Panc1 (cell line): ENCODE measurements around the gene CCSER2. TPM values are rescaled to one million over a fixed set of nuclear protein-coding genes. Genes with fewer than 3 reads are reported as not detected.
A peak's percentile ranks its signal among the peaks of the same experiment; 100 is the strongest.

Experiments used
- ATAC-seq: fragments of 200-7000 bp; cut with Tn5 transposase; 2 replicates; pipeline ENCODE4 v1.9.1; 2020; ENCODE audit warnings: mild to moderate bottlenecking, moderate library complexity
- BruUV-seq: library from RNA; stranded (reverse); fragments of 400-500 nt; replicated peaks from 2 replicates; lab custom pipeline; 2021; lab: Mats Ljungman, UMichigan
- CTCF ChIA-PET: fragments of 300-600 bp; sonication (Branson Sonifier 250); formaldehyde crosslinking; loops from one replicate; lab custom pipeline; 2022; ENCODE audit warnings: antibody characterized with exemption; lab: Charles Lee
- POLR2A ChIA-PET: fragments of 300-600 bp; sonication (Branson Sonifier 250); formaldehyde crosslinking; loops from one replicate; lab custom pipeline; 2022; ENCODE audit warnings: antibody characterized with exemption; lab: Charles Lee
- DNase-seq: peaks from one replicate; pipeline ENCODE4 v3.0.0-alpha.2; 2010; ENCODE audit warnings: low read depth, low spot score
- H3K27ac ChIP-seq: 2 replicates; pipeline ENCODE4 v1.5.1; 2011; ENCODE audit warnings: mild to moderate bottlenecking, low read length, inconsistent platforms
- H3K27me3 ChIP-seq: fragments of 200-500 bp; sonication (Bioruptor generic); 2 replicates; pipeline ENCODE4 v1.6.0; 2014; ENCODE audit warnings: low read length, inconsistent platforms; ENCODE audit not compliant: control insufficient read depth, insufficient read depth
- H3K36me3 ChIP-seq: fragments of 200-500 bp; sonication (Bioruptor generic); 2 replicates; pipeline ENCODE4 v1.5.1; 2014; ENCODE audit warnings: inconsistent platforms, mild to moderate bottlenecking, low read length, moderate library complexity; ENCODE audit not compliant: control insufficient read depth, insufficient read depth
- H3K4me1 ChIP-seq: 2 replicates; pipeline ENCODE4 v1.5.1; 2011; ENCODE audit warnings: inconsistent platforms, mild to moderate bottlenecking, low read length, moderate library complexity; ENCODE audit not compliant: control insufficient read depth, insufficient read depth
- H3K4me3 ChIP-seq, 2 experiments: 2 replicates each; pipeline ENCODE4 v1.5.1; 2011 to 2012; ENCODE audit warnings: low read depth in 2 of 2, low read length in 2 of 2, mild to moderate bottlenecking in 2 of 2, inconsistent platforms in 1 of 2, moderate library complexity in 1 of 2
- H3K9me3 ChIP-seq: fragments of 200-500 bp; sonication (Bioruptor generic); 2 replicates; pipeline ENCODE4 v1.5.1; 2014; ENCODE audit warnings: low read depth, mild to moderate bottlenecking, inconsistent platforms, low read length, moderate library complexity; ENCODE audit not compliant: control insufficient read depth, insufficient read depth
- POLR2AphosphoS5 ChIP-seq: IDR thresholded peaks from 2 replicates; pipeline ENCODE4 v1.6.1; 2012; ENCODE audit warnings: mild to moderate bottlenecking, low read depth, low read length, moderate library complexity
- SIN3A ChIP-seq: IDR thresholded peaks from 2 replicates; pipeline ENCODE4 v1.6.1; 2012; ENCODE audit warnings: low read depth, mild to moderate bottlenecking, low read length, moderate library complexity, borderline replicate concordance; ENCODE audit not compliant: insufficient read depth
- TCF7L2 ChIP-seq: IDR thresholded peaks from 2 replicates; pipeline ENCODE4 v1.6.1; 2011; ENCODE audit warnings: mild to moderate bottlenecking, low read depth, low read length, inconsistent platforms
- in situ Hi-C: cut with HindIII; loops from 2 replicates; pipeline ENCODE4 v1.10.0; 2016; ENCODE audit warnings: low sequenced_read_pairs, low pct_unique_long_range_greater_than_20kb
- intact Hi-C: fragments of 100-400 bp; cut with micrococcal nuclease; formaldehyde crosslinking; loops from one replicate; pipeline ENCODE4 v1.10.0; 2022; ENCODE audit not compliant: unreplicated experiment
- total RNA-seq: library from RNA; stranded (reverse); gene quantifications from one replicate; pipeline ENCODE4 v1.2.1, GENCODE V29; 2021; ENCODE audit not compliant: unreplicated experiment
- TF ChIP-seq, protein P1 (sequence below): fragments of 450-650 bp; IDR thresholded peaks from 2 replicates; pipeline ENCODE4 v1.5.1; 2017; ENCODE audit warnings: mild to moderate bottlenecking
- TF ChIP-seq, protein P2 (sequence below), 2 experiments: IDR thresholded peaks; 2 replicates each; pipeline ENCODE4 v1.6.1; 2011 to 2012; ENCODE audit warnings: low read depth in 2 of 2, control low read depth in 1 of 2, low read length in 1 of 2, mild to moderate bottlenecking in 1 of 2, moderate library complexity in 1 of 2; ENCODE audit not compliant: insufficient read depth in 1 of 2

Gene CCSER2
- total RNA-seq, 1 experiment from 2014 or later: 63.7 TPM

DNA sequence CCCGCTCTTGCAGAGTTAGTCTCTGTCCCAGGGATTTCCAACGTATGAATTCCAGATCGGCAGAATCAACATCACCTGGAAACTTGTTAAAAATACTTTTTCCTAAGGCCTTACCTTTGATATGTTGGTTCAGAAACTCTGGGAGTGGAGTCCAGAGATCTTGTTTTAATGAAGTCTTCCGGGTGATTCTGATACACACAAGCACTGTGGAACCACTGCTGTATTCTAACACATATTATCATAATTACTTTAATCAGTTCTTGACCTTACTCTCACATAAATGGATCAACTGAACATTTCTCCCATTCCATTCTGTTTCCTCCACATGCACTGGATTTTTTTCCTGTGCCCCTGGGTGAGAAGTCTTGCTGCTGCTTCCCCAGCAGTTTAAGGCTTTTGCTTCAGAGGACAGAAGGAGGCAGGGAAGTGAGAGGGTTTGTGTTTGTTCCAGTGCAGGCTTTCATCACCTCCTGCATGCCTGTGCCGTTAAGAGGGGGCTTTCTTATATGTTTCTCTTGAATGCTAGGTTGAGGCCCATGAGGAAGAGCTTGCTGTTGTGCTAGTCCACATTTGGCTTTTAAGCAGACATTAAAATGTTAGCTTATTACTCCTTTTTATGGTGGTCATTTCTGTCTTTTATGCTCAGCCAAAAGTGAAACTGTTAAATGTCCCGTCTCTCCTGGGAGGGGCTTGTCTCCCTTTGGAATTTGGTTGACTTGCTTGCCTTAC is 32.4 kb downstream of the CCSER2 start:
- peaks cover 13% of the 10 kb centered on the region; the same call in 1 of the 2 replicates for H3K4me1 ChIP-seq
- in situ Hi-C loops: no loop called here
- CTCF ChIA-PET: no interaction called here
- H3K4me3 ChIP-seq: peak overlapping the region; percentile 29 to 56
- no peaks in the 10 kb centered on the region for H3K36me3 ChIP-seq
- H3K27ac ChIP-seq: peak overlapping the region; percentile 78
- intact Hi-C loops: loop anchor here (5.0 kb wide), 1 partner anchor 98 kb away; no protein-coding TSS in a partner anchor
- no peaks in the 10 kb centered on the region for H3K27me3 ChIP-seq
- POLR2A ChIA-PET: no interaction called here
- no TSS peak for BruUV-seq
- DNase-seq (no peak), ATAC-seq (peak; percentile 87)
- TF ChIP-seq, protein P1, sequence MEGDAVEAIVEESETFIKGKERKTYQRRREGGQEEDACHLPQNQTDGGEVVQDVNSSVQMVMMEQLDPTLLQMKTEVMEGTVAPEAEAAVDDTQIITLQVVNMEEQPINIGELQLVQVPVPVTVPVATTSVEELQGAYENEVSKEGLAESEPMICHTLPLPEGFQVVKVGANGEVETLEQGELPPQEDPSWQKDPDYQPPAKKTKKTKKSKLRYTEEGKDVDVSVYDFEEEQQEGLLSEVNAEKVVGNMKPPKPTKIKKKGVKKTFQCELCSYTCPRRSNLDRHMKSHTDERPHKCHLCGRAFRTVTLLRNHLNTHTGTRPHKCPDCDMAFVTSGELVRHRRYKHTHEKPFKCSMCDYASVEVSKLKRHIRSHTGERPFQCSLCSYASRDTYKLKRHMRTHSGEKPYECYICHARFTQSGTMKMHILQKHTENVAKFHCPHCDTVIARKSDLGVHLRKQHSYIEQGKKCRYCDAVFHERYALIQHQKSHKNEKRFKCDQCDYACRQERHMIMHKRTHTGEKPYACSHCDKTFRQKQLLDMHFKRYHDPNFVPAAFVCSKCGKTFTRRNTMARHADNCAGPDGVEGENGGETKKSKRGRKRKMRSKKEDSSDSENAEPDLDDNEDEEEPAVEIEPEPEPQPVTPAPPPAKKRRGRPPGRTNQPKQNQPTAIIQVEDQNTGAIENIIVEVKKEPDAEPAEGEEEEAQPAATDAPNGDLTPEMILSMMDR: no peak
- H3K9me3 ChIP-seq: no peaks in the 10 kb centered on the region

DNA sequence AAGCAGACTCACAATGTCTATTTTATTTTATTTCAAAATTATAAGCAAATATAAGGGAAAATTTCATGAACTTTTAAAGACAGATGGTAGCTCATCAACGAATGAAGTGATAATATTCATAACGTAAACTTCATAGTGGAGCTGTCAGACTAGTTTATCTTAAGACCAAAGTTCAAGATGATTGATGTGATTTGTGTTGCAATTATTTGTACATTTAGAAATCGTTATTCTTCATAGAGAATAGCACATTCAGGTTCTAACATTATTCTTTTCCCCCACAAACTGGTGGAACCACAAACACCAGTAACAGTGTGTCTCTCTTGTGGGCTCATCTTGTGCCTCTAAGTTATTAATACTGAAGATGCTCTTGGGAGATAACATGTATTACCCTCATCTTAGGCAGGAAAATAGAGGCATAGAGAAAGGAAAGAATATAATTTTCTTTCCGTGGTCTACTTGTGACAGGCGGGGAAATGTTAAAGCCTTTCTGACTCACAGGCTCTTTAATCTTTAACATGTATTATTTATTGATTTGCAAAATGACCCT is 37.0 kb downstream of the CCSER2 start:
- TF ChIP-seq TCF7L2 (no peak), POLR2AphosphoS5 (no peak), SIN3A (no peak)
- TF ChIP-seq, protein P2, sequence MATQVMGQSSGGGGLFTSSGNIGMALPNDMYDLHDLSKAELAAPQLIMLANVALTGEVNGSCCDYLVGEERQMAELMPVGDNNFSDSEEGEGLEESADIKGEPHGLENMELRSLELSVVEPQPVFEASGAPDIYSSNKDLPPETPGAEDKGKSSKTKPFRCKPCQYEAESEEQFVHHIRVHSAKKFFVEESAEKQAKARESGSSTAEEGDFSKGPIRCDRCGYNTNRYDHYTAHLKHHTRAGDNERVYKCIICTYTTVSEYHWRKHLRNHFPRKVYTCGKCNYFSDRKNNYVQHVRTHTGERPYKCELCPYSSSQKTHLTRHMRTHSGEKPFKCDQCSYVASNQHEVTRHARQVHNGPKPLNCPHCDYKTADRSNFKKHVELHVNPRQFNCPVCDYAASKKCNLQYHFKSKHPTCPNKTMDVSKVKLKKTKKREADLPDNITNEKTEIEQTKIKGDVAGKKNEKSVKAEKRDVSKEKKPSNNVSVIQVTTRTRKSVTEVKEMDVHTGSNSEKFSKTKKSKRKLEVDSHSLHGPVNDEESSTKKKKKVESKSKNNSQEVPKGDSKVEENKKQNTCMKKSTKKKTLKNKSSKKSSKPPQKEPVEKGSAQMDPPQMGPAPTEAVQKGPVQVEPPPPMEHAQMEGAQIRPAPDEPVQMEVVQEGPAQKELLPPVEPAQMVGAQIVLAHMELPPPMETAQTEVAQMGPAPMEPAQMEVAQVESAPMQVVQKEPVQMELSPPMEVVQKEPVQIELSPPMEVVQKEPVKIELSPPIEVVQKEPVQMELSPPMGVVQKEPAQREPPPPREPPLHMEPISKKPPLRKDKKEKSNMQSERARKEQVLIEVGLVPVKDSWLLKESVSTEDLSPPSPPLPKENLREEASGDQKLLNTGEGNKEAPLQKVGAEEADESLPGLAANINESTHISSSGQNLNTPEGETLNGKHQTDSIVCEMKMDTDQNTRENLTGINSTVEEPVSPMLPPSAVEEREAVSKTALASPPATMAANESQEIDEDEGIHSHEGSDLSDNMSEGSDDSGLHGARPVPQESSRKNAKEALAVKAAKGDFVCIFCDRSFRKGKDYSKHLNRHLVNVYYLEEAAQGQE (IDR thresholded peaks at IDR 0.05; ENCODE audit: insufficient read depth in 1 of 2, low read depth in 2 of 2, low read length in 1 of 2): no peak
- TF ChIP-seq, protein P1: no peak
- Histone ChIP-seq H3K4me3 (no peak overlapping the region), H3K27me3 (no peaks in the 10 kb centered on the region), H3K9me3 (no peaks in the 10 kb centered on the region), H3K36me3 (no peaks in the 10 kb centered on the region), H3K4me1 (peaks cover 4% of the 10 kb centered on the region; the same call in 1 of the 2 replicates), H3K27ac (no peak overlapping the region)
- ChIA-PET POLR2A (no interaction called here), CTCF (no interaction called here)
- intact Hi-C loops: no loop called here
- BruUV-seq: no TSS peak
- in situ Hi-C loops: no loop called here
- ATAC-seq (no peak), DNase-seq (no peak)
